ENCODE measurements around the gene IRF2BP2. TPM values are rescaled to one million over a fixed set of nuclear protein-coding genes. Genes with fewer than 3 reads are reported as not detected.
A peak's percentile ranks its signal among the peaks of the same experiment; 100 is the strongest.
"Not testable (repeated sequence)": the region's sequence is repeated elsewhere in the genome, so short reads cannot be mapped to it uniquely, and the experiment has no call there.

The IRF2BP2 gene
- total RNA-seq, 4 donors from 2014 or later = 106 to 125 (median 115) TPM

DNA sequence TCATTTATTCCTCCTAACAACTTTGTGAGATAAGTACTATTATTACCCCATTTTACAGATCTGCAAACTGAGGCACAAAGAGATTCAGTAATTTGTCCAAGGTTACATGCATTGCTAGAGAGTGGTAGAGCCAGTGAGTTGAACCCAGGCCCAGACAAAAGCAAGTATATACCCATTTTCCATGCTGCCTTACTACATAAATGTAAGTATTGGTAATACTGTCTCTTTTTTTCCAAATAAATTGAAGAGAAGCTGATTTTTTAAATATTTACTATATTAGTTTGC lies 33.8 kb upstream of the IRF2BP2 start:
- Histone ChIP-seq H3K4me1 (peaks cover 0 to 5% of the 10 kb centered on the region in 2 donors), H3K27ac (no peak overlapping the region), H3K4me3 (replicated peaks in 1 of 3) (no peak overlapping the region), H3K36me3 (no peaks in the 10 kb centered on the region), H3K27me3 (no peaks in the 10 kb centered on the region), H3K9me3 (no peaks in the 10 kb centered on the region)
- DNase-seq = no peak
- intact Hi-C loops (cut with DNase I) = no loop called here
- TF ChIP-seq, protein P1, sequence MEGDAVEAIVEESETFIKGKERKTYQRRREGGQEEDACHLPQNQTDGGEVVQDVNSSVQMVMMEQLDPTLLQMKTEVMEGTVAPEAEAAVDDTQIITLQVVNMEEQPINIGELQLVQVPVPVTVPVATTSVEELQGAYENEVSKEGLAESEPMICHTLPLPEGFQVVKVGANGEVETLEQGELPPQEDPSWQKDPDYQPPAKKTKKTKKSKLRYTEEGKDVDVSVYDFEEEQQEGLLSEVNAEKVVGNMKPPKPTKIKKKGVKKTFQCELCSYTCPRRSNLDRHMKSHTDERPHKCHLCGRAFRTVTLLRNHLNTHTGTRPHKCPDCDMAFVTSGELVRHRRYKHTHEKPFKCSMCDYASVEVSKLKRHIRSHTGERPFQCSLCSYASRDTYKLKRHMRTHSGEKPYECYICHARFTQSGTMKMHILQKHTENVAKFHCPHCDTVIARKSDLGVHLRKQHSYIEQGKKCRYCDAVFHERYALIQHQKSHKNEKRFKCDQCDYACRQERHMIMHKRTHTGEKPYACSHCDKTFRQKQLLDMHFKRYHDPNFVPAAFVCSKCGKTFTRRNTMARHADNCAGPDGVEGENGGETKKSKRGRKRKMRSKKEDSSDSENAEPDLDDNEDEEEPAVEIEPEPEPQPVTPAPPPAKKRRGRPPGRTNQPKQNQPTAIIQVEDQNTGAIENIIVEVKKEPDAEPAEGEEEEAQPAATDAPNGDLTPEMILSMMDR (IDR thresholded peaks at IDR 0.05) = no peak
- no peak for TF ChIP-seq POLR2A (IDR thresholded peaks at IDR 0.05)

DNA sequence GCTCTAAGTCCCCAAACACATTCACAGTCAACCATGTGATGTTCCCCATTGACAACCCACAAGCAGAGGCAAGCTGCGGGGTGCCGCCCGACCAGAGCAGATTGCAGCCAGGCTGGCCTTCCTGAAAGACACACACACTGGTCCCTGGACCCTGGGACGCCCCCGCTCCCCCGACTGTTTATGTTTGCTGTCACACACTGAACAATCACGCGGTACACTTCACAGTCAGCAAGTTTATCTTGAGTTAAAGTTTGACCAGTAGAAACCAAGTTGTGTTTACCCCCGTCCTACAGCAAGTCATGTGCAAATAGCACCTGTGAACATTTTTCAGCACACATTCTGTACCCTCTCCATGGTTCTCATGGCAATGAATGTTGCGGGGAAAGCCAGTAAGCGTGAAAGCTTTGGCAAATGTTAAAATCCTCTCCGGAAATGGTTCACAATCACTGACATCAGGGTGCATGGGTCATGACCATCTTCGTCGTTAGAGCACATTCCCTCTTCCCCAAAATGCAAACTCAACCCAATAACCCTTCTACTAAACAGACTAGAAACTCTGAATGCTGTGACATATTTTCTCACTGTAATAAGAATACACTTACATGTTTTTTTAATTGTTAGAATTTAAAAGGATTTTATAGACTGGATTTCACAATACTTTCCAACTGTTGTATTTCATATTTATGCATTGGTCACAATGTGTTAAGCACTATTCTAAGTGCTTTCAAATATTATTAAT lies 33.3 kb upstream of the IRF2BP2 start:
- TF ChIP-seq, protein P1 (IDR thresholded peaks at IDR 0.05) = no peak
- no peak for TF ChIP-seq POLR2A (IDR thresholded peaks at IDR 0.05)
- WGBS, 2 donors = 56 to 66% methylated on average over 14 of the region's 14 CpGs
- no peaks in the 10 kb centered on the region for H3K9me3 ChIP-seq
- no peaks in the 10 kb centered on the region for H3K36me3 ChIP-seq
- no peaks in the 10 kb centered on the region for H3K27me3 ChIP-seq
- DNase-seq = peak in 1 of 2 donors; percentile 44
- intact Hi-C loops (cut with DNase I) = no loop called here
- no peak overlapping the region for H3K27ac ChIP-seq
- no peak overlapping the region for H3K4me3 ChIP-seq (replicated peaks in 1 of 3)
- H3K4me1 ChIP-seq = peaks cover 0 to 5% of the 10 kb centered on the region in 2 donors

- no peak overlapping the region for H3K27ac ChIP-seq
- 94 to 95% methylated on average over 2 of the region's 2 CpGs for WGBS, 2 donors
- no peaks in the 10 kb centered on the region for H3K27me3 ChIP-seq
- DNase-seq = no peak
- H3K36me3 ChIP-seq = no peaks in the 10 kb centered on the region
- no peak overlapping the region for H3K4me3 ChIP-seq (replicated peaks in 1 of 3)
- no peaks in the 10 kb centered on the region for H3K9me3 ChIP-seq
- no peak for TF ChIP-seq POLR2A (IDR thresholded peaks at IDR 0.05)
- TF ChIP-seq, protein P1 (IDR thresholded peaks at IDR 0.05) = no peak
- intact Hi-C loops (cut with DNase I) = no loop called here
- peaks cover 0 to 5% of the 10 kb centered on the region in 2 donors for H3K4me1 ChIP-seq
These were observed 32.5 kb upstream of the IRF2BP2 start for GRCh38 chr1:234642428-234642827.

DNA sequence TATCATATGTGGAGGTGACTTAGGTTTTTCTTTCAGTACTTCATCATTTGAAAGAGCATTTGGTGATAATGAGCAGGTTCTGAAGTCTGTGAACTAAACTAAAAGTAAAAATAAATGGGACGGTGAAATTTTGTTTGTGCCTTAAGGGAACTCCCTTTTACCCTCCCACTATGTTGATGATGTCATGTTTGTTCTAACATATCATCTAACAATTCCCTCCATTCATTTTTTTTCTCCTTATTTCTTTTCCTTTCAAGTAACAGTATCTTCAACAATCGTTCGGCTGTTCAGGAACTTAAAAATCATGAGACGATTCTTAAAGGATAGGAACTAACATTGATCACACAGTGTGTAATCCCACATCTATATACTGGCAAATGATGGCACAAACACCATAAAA lies 30.0 kb upstream of the IRF2BP2 start:
- Histone ChIP-seq H3K27me3 (no peaks in the 10 kb centered on the region), H3K4me3 (replicated peaks in 1 of 3) (no peak overlapping the region), H3K27ac (no peak overlapping the region), H3K36me3 (no peaks in the 10 kb centered on the region), H3K4me1 (peaks cover 0 to 5% of the 10 kb centered on the region in 2 donors), H3K9me3 (no peaks in the 10 kb centered on the region)
- no peak for DNase-seq
- 90 to 92% methylated on average over 4 of the region's 4 CpGs for WGBS, 2 donors
- intact Hi-C loops (cut with DNase I) = no loop called here
- TF ChIP-seq, protein P1 (IDR thresholded peaks at IDR 0.05) = no peak
- no peak for TF ChIP-seq POLR2A (IDR thresholded peaks at IDR 0.05)

GRCh38 chr1:234638832-234639799 lies 29.1 kb upstream of the IRF2BP2 start:
- no peaks in the 10 kb centered on the region for H3K36me3 ChIP-seq
- TF ChIP-seq, protein P1 (IDR thresholded peaks at IDR 0.05) = no peak
- no peak for TF ChIP-seq POLR2A (IDR thresholded peaks at IDR 0.05)
- WGBS, 2 donors = 73 to 93% methylated on average over 4 of the region's 4 CpGs
- no peak overlapping the region for H3K27ac ChIP-seq
- H3K9me3 ChIP-seq = no peaks in the 10 kb centered on the region
- DNase-seq = no peak
- H3K27me3 ChIP-seq = no peaks in the 10 kb centered on the region
- H3K4me1 ChIP-seq = peaks cover 0 to 5% of the 10 kb centered on the region in 2 donors
- intact Hi-C loops (cut with DNase I) = no loop called here
- H3K4me3 ChIP-seq (replicated peaks in 1 of 3) = no peak overlapping the region

DNA sequence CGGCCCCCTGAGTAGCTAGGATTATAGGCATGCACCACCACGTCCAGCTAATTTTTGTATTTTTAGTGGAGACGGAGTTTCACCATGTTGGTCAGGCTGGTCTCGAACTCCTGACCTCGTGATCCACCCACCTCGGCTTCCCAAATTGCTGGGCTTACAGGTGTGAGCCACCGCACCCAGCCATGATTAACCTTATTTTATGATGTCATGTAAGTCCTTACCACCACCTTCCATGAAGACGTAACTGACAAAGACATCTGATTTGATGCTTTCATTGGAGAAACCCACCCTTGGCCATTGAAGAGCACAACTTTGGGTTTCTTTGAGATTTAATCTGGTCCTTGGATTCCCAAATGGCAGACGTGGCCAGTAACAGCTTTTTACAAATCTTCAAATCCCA lies 24.9 kb upstream of the IRF2BP2 start:
- intact Hi-C loops (cut with DNase I); DNase-seq; H3K4me3 ChIP-seq (replicated peaks in 1 of 3); H3K36me3 ChIP-seq; H3K9me3 ChIP-seq; H3K4me1 ChIP-seq; H3K27ac ChIP-seq; H3K27me3 ChIP-seq: not testable (repeated sequence)
- WGBS, 2 donors = 85 to 88% methylated on average over 9 of the region's 9 CpGs

All from thyroid gland (tissue), 4 donors.